Epithelial cell of proximal tubule (primary cell): ENCODE data around the gene ADCY6. TPM values are rescaled to one million over a fixed set of nuclear protein-coding genes. Genes with fewer than 3 reads are reported as not detected.

Experiments used
- DNase-seq: peaks from one replicate; pipeline ENCODE4 v3.0.0-alpha.2; 2011; ENCODE audit warnings: low read depth
- H3K4me3 ChIP-seq: 2 replicates; pipeline ENCODE4 v1.5.1; 2011; ENCODE audit warnings: low read depth, mild to moderate bottlenecking, low read length
- total RNA-seq: library from RNA; depleted of rRNA; stranded (reverse); fragments of >200 nt; gene quantifications from 2 replicates; pipeline ENCODE4 v1.2.3, GENCODE V29; 2015
- TF ChIP-seq, protein P1 (sequence below): conservative IDR thresholded peaks from 2 replicates; pipeline ENCODE4 v1.5.1; 2012; ENCODE audit warnings: low read depth, mild to moderate bottlenecking, low read length

The ADCY6 gene
- total RNA-seq, 1 donor from 2014 or later: 21.6 TPM

DNA sequence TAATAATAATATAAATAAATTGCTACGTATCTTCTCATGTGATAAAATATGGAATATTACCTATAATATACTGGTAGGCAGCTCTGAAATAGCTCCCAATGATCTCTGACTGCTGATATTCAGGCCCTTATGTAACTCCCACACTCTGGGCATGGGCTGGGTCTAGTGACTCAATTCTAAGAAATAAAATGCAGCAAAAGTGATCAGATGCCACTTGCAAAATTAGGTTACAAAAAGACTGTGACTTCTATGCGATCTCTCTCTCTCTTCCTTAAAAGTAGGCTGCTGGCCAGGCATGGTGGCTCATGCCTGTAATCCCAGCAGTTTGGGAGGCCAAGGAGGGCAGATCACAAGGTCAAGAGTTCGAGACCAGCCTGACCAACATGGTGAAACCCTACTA is 19.1 kb upstream of the ADCY6 start:
- TF ChIP-seq, protein P1, sequence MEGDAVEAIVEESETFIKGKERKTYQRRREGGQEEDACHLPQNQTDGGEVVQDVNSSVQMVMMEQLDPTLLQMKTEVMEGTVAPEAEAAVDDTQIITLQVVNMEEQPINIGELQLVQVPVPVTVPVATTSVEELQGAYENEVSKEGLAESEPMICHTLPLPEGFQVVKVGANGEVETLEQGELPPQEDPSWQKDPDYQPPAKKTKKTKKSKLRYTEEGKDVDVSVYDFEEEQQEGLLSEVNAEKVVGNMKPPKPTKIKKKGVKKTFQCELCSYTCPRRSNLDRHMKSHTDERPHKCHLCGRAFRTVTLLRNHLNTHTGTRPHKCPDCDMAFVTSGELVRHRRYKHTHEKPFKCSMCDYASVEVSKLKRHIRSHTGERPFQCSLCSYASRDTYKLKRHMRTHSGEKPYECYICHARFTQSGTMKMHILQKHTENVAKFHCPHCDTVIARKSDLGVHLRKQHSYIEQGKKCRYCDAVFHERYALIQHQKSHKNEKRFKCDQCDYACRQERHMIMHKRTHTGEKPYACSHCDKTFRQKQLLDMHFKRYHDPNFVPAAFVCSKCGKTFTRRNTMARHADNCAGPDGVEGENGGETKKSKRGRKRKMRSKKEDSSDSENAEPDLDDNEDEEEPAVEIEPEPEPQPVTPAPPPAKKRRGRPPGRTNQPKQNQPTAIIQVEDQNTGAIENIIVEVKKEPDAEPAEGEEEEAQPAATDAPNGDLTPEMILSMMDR: no peak
- H3K4me3 ChIP-seq: no peak overlapping the region
- no peak for DNase-seq

DNA sequence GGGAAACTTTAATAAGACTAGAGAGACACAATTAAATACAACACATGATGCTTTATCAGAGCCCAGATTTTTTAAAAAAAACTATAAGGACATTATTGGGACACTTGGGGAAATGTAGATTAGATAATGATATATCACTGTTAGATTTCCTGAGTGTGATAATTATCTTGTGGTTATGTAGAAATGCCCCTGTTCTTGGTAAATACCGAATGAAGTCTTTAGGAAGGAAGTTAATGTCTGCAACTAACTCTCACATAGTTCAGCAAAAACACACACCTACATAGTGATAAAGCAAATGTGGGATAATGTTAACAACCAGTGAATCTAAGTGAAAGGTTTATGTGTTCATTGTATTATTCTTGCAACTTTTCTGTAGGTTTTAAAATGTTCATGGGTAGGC is 14.8 kb upstream of the ADCY6 start:
- no peak for DNase-seq
- TF ChIP-seq, protein P1: no peak
- no peak overlapping the region for H3K4me3 ChIP-seq

DNA sequence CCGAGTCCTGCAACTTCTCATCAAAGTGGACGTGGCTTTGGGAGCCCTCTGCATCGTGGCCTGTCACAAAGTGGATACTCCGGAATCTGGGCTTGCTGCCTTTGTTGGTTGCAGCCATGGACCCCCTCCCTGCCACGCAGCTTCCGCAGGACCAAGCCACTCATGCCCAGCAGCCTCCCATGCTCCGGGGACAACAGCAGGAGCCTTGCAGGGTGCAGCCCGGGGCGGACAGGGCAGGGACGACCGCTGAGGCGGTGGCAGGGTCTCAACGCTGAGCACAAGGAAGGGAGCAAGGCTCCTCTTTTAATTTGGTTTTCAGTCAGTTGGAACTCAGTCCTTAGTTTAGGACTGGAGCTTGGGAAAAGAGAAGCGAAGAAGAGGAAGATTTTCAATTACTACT is 12.1 kb upstream of the ADCY6 start:
- no peak overlapping the region for H3K4me3 ChIP-seq
- DNase-seq: no peak
- TF ChIP-seq, protein P1: no peak

DNA sequence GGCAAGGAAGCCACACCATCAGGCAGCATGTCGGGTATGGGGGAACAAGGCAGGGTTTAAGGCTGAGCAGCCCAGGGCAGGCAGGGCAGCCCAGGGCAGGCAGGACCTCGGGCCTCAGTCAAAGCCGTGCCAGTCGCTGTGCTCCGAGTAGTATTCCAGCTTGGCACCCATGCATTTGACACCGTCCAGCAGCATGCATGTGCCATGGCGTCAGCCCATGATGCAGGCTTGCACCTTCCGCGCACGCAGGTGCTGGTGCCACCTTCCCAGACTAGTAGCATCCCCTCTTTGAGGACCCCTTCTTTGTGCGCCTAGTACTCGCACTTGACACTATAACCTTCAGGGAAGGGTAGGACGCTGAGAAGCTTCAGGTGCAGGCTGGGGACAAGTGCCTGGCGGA is 11.6 kb upstream of the ADCY6 start:
- no peak overlapping the region for H3K4me3 ChIP-seq
- DNase-seq: no peak
- TF ChIP-seq, protein P1: no peak

DNA sequence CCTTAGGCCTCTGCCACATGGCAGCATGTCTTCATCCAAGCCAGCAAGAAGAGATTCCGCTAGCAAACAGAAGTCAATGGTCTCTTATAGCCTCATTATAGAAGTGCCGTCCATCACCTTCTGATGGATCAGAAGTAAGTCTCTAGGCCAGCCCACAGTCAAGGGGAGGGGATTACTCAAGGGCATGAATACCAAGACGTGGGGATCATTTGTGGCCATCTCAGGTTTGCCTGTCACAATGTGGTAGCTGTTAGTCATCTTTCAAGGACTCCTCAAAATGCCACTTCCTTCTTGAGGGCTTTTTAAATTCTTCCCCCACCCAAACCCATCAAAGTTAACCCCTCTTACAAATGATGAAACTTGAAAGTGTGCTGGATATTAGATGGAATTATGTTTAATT is 8.1 kb upstream of the ADCY6 start:
- TF ChIP-seq, protein P1: no peak
- H3K4me3 ChIP-seq: no peak overlapping the region
- DNase-seq: no peak

DNA sequence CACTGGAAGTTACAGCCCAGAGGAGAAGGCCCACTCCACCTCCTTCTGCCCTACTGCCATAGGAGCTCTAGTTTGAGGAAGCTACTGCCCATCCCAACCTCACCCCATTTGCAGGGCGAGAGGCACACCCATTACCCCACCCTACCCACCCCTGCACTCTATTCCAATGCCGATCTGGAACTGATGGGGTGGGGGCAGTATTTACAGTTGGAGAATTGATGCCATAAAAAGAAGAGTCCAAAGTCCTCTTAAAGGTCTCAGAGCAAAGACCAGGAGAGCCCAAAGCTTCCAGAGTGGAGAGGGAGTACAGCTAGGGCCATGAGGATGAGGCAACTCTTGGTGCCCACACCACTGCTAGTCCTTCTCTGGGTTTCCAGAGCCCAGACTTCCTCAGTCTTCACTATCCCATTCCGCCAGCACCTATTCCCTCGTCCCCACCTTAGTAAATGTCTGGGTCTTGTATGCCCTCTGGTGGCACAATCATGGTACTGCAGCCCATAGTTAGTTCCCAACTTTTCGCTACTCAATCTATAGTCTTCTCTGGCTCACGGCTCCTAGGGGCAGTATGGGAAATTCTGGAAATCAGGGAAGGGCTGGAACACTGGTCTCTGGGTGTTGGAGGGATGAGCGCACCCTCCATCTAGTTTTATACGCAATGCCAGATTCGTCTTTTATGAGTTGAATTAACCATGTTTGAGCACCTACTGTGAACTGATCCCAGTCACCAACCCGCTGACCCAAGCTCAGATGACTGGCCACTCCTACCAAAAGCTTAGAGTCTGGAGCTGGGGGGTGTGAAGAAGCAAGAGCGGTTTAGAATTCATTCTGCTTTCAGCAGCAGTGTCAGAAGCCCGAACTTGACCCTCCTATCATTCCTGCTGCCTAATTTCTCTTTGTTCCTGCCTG is 6.9 kb upstream of the ADCY6 start:
- no peak for DNase-seq
- H3K4me3 ChIP-seq: no peak overlapping the region
- TF ChIP-seq, protein P1: peak; percentile 97

DNA sequence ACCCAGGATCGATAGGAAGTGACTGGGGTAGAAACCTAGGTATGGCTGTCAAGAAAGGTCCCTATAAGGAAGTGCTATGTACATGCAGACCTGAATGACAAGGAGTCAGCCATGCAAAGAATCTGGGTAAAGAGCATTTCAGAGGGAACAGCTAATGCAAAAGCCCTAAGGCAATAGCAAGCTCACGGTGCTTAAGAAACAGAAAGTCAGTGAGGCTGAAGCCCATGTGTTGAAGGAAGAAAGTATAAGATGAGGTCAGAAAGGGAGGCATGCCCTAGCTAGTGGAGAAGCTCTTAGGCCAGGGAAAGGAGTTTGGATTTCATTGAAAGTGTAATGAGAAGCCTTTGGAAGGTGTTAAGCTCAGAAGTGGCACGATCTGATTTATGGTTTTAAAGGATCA is 6.0 kb upstream of the ADCY6 start:
- no peak for DNase-seq
- no peak overlapping the region for H3K4me3 ChIP-seq
- TF ChIP-seq, protein P1: no peak
